A549 (cell line): ENCODE measurements around the gene PLEKHS1.

ENCODE experiments used
- BHLHE40 ChIP-seq: IDR thresholded peaks from 2 replicates; pipeline ENCODE4 v1.6.1; 2012; ENCODE audit warnings: low read depth, low read length, inconsistent platforms
- CTCF ChIP-seq: fragments of >200 bp; sonication (Bioruptor Twin); formaldehyde crosslinking; IDR thresholded peaks from 3 replicates; pipeline ENCODE4 v1.5.1; 2016
- ESRRA ChIP-seq: fragments of 150-350 bp; IDR thresholded peaks from 2 replicates; pipeline ENCODE4 v1.6.1; 2014; ENCODE audit warnings: mild to moderate bottlenecking, low read length, borderline replicate concordance
- HDAC2 ChIP-seq: fragments of 200-600 bp; sonication (generic); IDR thresholded peaks from 2 replicates; pipeline ENCODE4 v1.6.1; 2016
- MAFK ChIP-seq: fragments of 450-650 bp; IDR thresholded peaks from 2 replicates; pipeline ENCODE4 v1.6.1; 2014; ENCODE audit not compliant: partially characterized antibody
- MAX ChIP-seq: IDR thresholded peaks from 2 replicates; pipeline ENCODE4 v1.6.1; 2012
- NFE2L2 ChIP-seq: fragments of 150-350 bp; conservative IDR thresholded peaks from 2 replicates; pipeline ENCODE4 v1.6.1; 2014; ENCODE audit warnings: low read length
- NR3C1 ChIP-seq: fragments of >200 bp; sonication (Bioruptor Twin); formaldehyde crosslinking; IDR thresholded peaks from 3 replicates; pipeline ENCODE4 v1.6.1; 2017
- POLR2A ChIP-seq: IDR thresholded peaks from 2 replicates; pipeline ENCODE4 v1.6.1; 2012; ENCODE audit warnings: mild to moderate bottlenecking, low read length
- RAD21 ChIP-seq, 2 experiments: fragments of >200 bp in 1 of 2; sonication (Bioruptor Twin) in 1 of 2; formaldehyde crosslinking in 1 of 2; IDR thresholded peaks in 1 of 2; conservative IDR thresholded peaks in 1 of 2; 2 replicates in 1 of 2; 3 replicates in 1 of 2; pipeline ENCODE4 v1.6.1; 2012 to 2018; ENCODE audit warnings: inconsistent platforms in 1 of 2

GRCh38 chr10:113754768-113755167, 3.3 kb downstream of the PLEKHS1 start:
- no peak for TF ChIP-seq BHLHE40
- no peak for TF ChIP-seq CTCF
- no peak for TF ChIP-seq NR3C1
- no peak for TF ChIP-seq RAD21 (conservative IDR thresholded peaks at IDR 0.05 in 1 of 2, IDR thresholded peaks at IDR 0.05 in 1 of 2)
- no peak for TF ChIP-seq ESRRA
- TF ChIP-seq POLR2A: no peak
- TF ChIP-seq HDAC2: no peak
- TF ChIP-seq MAX: no peak
- no peak for TF ChIP-seq NFE2L2
- TF ChIP-seq MAFK: no peak
